HG02588 (cell line): ENCODE data around the gene MPDZ.
"Not testable (repeated sequence)": the region's sequence is repeated elsewhere in the genome, so short reads cannot be mapped to it uniquely, and the experiment has no call there.

Experiments used
- ATAC-seq: cut with Tn5 transposase; IDR thresholded peaks from one replicate; pipeline ENCODE4 v1.9.1; 2021; ENCODE audit warnings: mild to moderate bottlenecking, moderate library complexity; ENCODE audit not compliant: unreplicated experiment

The MPDZ gene

GRCh38 chr9:13266167-13266566 is 13.3 kb downstream of the MPDZ start:
- no peak for ATAC-seq

- no peak for ATAC-seq
These were observed 14.7 kb downstream of the MPDZ start for GRCh38 chr9:13264788-13265187.

- no peak for ATAC-seq
These were observed 16.0 kb downstream of the MPDZ start for GRCh38 chr9:13263511-13263910.

- ATAC-seq = no peak
These were observed 26.6 kb downstream of the MPDZ start for GRCh38 chr9:13252852-13253251.

GRCh38 chr9:13244181-13244580 is 35.3 kb downstream of the MPDZ start:
- ATAC-seq = no peak

- ATAC-seq = no peak
These were observed 38.2 kb downstream of the MPDZ start for GRCh38 chr9:13241283-13241682.

GRCh38 chr9:13239660-13240059 is 39.8 kb downstream of the MPDZ start:
- ATAC-seq = no peak

- ATAC-seq = no peak
These were observed 40.3 kb downstream of the MPDZ start for GRCh38 chr9:13239208-13239607.

GRCh38 chr9:13234932-13235331 is 44.6 kb downstream of the MPDZ start:
- no peak for ATAC-seq

GRCh38 chr9:13228431-13228830 is 51.1 kb downstream of the MPDZ start:
- ATAC-seq = no peak

GRCh38 chr9:13224366-13224765 is 55.1 kb downstream of the MPDZ start:
- ATAC-seq = no peak

GRCh38 chr9:13222733-13223132 is 56.8 kb downstream of the MPDZ start:
- not testable (repeated sequence) for ATAC-seq

GRCh38 chr9:13221741-13222140 is 57.8 kb downstream of the MPDZ start:
- no peak for ATAC-seq

GRCh38 chr9:13220837-13221236 is 58.7 kb downstream of the MPDZ start:
- ATAC-seq = no peak

- no peak for ATAC-seq
These were observed 63.5 kb downstream of the MPDZ start for GRCh38 chr9:13215791-13216554.

GRCh38 chr9:13213998-13214397 is 65.5 kb downstream of the MPDZ start:
- ATAC-seq = no peak

GRCh38 chr9:13213337-13213736 is 66.2 kb downstream of the MPDZ start:
- ATAC-seq = no peak

GRCh38 chr9:13210306-13210705 is 69.2 kb downstream of the MPDZ start:
- ATAC-seq = no peak

- no peak for ATAC-seq
These were observed 70.0 kb downstream of the MPDZ start for GRCh38 chr9:13209498-13209897.

- ATAC-seq = no peak
These were observed 73.7 kb downstream of the MPDZ start for GRCh38 chr9:13205824-13206223.

- ATAC-seq = no peak
These were observed 89.5 kb downstream of the MPDZ start for GRCh38 chr9:13190040-13190439.

- ATAC-seq = no peak
These were observed 90.1 kb downstream of the MPDZ start for GRCh38 chr9:13189362-13189761.

GRCh38 chr9:13186774-13187173 is 92.7 kb downstream of the MPDZ start:
- ATAC-seq = no peak
